Measurements from ENCODE around the gene ZNF674. TPM values are rescaled to one million over a fixed set of nuclear protein-coding genes. Genes with fewer than 3 reads are reported as not detected.

Gene ZNF674
- total RNA-seq: 9.9 TPM
- polyA plus RNA-seq: 1.7 TPM

GRCh38 chrX:46545111-46546005, at the start of gene ZNF674:
ZNF674 (minus strand) TSS chrX:46545421; CDS start chrX:46542087, 3,334 bp downstream.
- Histone ChIP-seq H3K4me3 (ENCODE audit: low read depth, low read length) (peak within 1 kb of the TSS; percentile 91), H3K27ac (ENCODE audit: low read depth) (peak within 1 kb of the TSS; percentile 48), H3K4me1 (ENCODE audit: insufficient read depth) (no peaks in the 10 kb centered on the region), H3K36me3 (ENCODE audit: insufficient read depth) (no peaks in the 10 kb centered on the region)
- DNase-seq (ENCODE audit: extremely low spot score): peak; percentile 68
- under 1% methylated on average over 57 of the region's 57 CpGs for WGBS

- H3K27ac ChIP-seq (ENCODE audit: low read depth): no peak overlapping the region
- no peaks in the 10 kb centered on the region for H3K36me3 ChIP-seq (ENCODE audit: insufficient read depth)
- WGBS: 82% methylated on average over 7 of the region's 7 CpGs
- no peaks in the 10 kb centered on the region for H3K4me1 ChIP-seq (ENCODE audit: insufficient read depth)
- no peak overlapping the region for H3K4me3 ChIP-seq (ENCODE audit: low read depth, low read length)
- DNase-seq (ENCODE audit: extremely low spot score): no peak
Measured at GRCh38 chrX:46589977-46590723, 44.9 kb upstream of the ZNF674 start.

- no peaks in the 10 kb centered on the region for H3K4me1 ChIP-seq (ENCODE audit: insufficient read depth)
- H3K36me3 ChIP-seq (ENCODE audit: insufficient read depth): no peaks in the 10 kb centered on the region
- no peak for DNase-seq (ENCODE audit: extremely low spot score)
- H3K27ac ChIP-seq (ENCODE audit: low read depth): no peak overlapping the region
- 30% methylated on average over 4 of the region's 4 CpGs for WGBS
- H3K4me3 ChIP-seq (ENCODE audit: low read depth, low read length): no peak overlapping the region
Measured at GRCh38 chrX:46588263-46588662, 43.0 kb upstream of the ZNF674 start.

- Histone ChIP-seq H3K4me3 (ENCODE audit: low read depth, low read length) (no peak overlapping the region), H3K4me1 (ENCODE audit: insufficient read depth) (no peaks in the 10 kb centered on the region), H3K36me3 (ENCODE audit: insufficient read depth) (no peaks in the 10 kb centered on the region), H3K27ac (ENCODE audit: low read depth) (no peak overlapping the region)
- 34% methylated on average over 5 of the region's 5 CpGs for WGBS
- no peak for DNase-seq (ENCODE audit: extremely low spot score)
Measured at GRCh38 chrX:46587753-46588171, 42.5 kb upstream of the ZNF674 start.

DNA sequence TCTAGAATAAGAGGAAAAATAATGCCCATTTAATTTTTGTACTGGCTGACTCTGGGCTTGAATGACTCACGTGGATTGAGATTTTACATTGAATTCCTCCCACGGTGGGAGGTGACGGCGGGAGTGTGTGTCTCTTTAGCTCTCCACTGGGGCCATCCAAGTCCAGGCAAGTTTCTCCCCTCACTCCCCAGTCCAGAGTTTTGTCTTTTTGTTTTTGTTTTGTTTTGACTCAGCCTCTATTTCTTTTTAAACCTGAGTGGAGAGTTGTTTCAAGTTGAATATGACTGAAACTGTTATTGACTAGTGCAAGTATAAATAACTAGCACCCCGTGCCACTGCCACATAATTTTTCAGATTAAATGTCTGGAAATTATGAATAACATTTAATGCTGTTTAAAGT, 41.9 kb upstream of the ZNF674 start:
- no peak for DNase-seq (ENCODE audit: extremely low spot score)
- Histone ChIP-seq H3K4me1 (ENCODE audit: insufficient read depth) (no peaks in the 10 kb centered on the region), H3K36me3 (ENCODE audit: insufficient read depth) (no peaks in the 10 kb centered on the region), H3K27ac (ENCODE audit: low read depth) (no peak overlapping the region), H3K4me3 (ENCODE audit: low read depth, low read length) (no peak overlapping the region)
- WGBS: 52% methylated on average over 5 of the region's 5 CpGs

DNA sequence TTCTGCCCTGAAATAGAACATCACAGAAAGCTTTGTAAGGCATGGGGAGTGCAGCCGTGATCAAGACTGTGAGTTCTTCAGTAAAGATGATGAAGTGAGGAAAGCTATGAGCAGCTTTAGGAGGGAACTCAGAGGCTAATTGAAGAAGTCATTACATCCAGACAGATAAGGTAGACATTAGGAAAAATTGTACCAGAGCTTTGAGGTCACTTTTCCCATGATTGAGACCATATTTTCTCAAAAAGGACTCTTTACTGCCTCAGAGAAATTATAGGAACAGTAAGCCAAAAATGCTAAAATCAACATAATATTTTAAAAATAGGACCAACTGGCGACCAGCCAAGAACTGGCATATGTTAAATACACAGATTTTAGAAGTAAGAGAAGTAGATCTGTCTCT, 39.5 kb upstream of the ZNF674 start:
- Histone ChIP-seq H3K4me1 (ENCODE audit: insufficient read depth) (no peaks in the 10 kb centered on the region), H3K27ac (ENCODE audit: low read depth) (no peak overlapping the region), H3K36me3 (ENCODE audit: insufficient read depth) (no peaks in the 10 kb centered on the region), H3K4me3 (ENCODE audit: low read depth, low read length) (no peak overlapping the region)
- no peak for DNase-seq (ENCODE audit: extremely low spot score)
- 57% methylated on average over 2 of the region's 2 CpGs for WGBS

GRCh38 chrX:46582966-46583365, 37.7 kb upstream of the ZNF674 start:
- Histone ChIP-seq H3K36me3 (ENCODE audit: insufficient read depth) (no peaks in the 10 kb centered on the region), H3K27ac (ENCODE audit: low read depth) (no peak overlapping the region), H3K4me3 (ENCODE audit: low read depth, low read length) (no peak overlapping the region), H3K4me1 (ENCODE audit: insufficient read depth) (no peaks in the 10 kb centered on the region)
- 5% methylated on average over 1 of the region's 1 CpG for WGBS
- DNase-seq (ENCODE audit: extremely low spot score): peak; percentile 6

GRCh38 chrX:46582325-46582724, 37.1 kb upstream of the ZNF674 start:
- H3K4me1 ChIP-seq (ENCODE audit: insufficient read depth): no peaks in the 10 kb centered on the region
- H3K4me3 ChIP-seq (ENCODE audit: low read depth, low read length): no peak overlapping the region
- no peak overlapping the region for H3K27ac ChIP-seq (ENCODE audit: low read depth)
- no peak for DNase-seq (ENCODE audit: extremely low spot score)
- 68% methylated on average over 3 of the region's 3 CpGs for WGBS
- no peaks in the 10 kb centered on the region for H3K36me3 ChIP-seq (ENCODE audit: insufficient read depth)

- 89% methylated on average over 6 of the region's 6 CpGs for WGBS
- H3K36me3 ChIP-seq (ENCODE audit: insufficient read depth): no peaks in the 10 kb centered on the region
- no peak for DNase-seq (ENCODE audit: extremely low spot score)
Measured at GRCh38 chrX:46580613-46581012, 35.4 kb upstream of the ZNF674 start.

DNA sequence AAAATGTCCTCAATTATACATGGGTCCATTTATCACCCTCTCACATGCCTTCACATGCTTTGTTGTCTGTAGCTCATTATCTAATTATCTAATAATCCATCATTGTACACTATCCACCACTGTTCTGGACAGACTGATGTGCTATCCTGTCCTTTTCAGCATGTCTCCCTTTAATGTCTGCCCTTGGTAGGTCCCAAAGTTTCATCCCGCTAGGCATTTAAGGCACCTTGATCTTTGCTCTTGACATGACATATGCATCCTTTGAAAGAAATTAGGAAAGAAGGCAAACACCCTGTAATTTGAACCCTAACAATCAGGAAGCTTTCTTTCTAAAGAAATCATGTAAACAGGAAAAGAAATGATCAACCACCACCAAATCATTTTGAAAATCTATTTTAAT, 34.0 kb upstream of the ZNF674 start:
- no peak overlapping the region for H3K27ac ChIP-seq (ENCODE audit: low read depth)
- DNase-seq (ENCODE audit: extremely low spot score): no peak
- H3K36me3 ChIP-seq (ENCODE audit: insufficient read depth): no peaks in the 10 kb centered on the region
- 94% methylated on average over 1 of the region's 1 CpG for WGBS
- H3K4me1 ChIP-seq (ENCODE audit: insufficient read depth): peaks cover 1% of the 10 kb centered on the region
- H3K4me3 ChIP-seq (ENCODE audit: low read depth, low read length): no peak overlapping the region

More at GRCh38 chrX:46580613-46581012, 35.4 kb upstream of the ZNF674 start:
- Histone ChIP-seq H3K4me1 (ENCODE audit: insufficient read depth) (no peaks in the 10 kb centered on the region), H3K27ac (ENCODE audit: low read depth) (no peak overlapping the region), H3K4me3 (ENCODE audit: low read depth, low read length) (no peak overlapping the region)

DNA sequence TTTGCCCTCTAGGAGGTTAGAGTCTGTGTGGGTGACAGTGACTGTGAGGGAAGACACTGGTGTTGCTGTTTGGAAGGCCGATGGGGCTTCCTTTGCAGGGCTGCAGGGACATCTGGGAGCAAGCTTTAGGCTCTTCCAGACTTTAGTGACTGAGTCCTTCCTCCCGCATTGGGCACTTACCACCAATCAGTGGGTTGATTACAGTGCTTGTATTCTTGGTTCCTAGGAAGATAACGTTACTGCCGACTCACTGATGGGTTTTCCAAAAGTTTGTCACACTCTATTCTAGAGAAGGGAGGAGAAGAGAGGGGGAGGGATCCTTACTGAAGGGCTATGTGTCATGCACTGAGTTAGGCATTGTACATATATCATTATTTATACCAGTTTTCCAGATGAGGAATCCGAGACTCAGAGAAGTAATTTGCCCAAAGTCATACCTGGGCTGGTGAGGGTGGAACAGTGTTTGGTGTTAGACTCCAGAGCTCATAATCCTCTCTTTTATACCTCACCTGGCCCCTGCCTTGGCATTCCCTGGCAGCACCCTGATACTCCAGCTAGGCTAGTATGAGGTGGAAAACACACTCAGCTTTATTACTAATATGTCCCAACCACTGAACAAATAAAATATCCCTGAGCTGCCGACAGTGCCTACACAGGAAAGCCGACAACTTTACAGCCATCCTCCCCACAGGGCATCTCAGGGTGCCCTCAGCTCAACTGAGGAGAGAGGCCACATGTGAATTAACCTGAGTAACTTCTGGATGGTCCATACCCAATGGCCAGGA, 32.2 kb upstream of the ZNF674 start:
- peaks cover 1% of the 10 kb centered on the region for H3K4me1 ChIP-seq (ENCODE audit: insufficient read depth)
- DNase-seq (ENCODE audit: extremely low spot score): no peak
- 81% methylated on average over 7 of the region's 7 CpGs for WGBS
- no peaks in the 10 kb centered on the region for H3K36me3 ChIP-seq (ENCODE audit: insufficient read depth)
- H3K27ac ChIP-seq (ENCODE audit: low read depth): no peak overlapping the region
- H3K4me3 ChIP-seq (ENCODE audit: low read depth, low read length): no peak overlapping the region

DNA sequence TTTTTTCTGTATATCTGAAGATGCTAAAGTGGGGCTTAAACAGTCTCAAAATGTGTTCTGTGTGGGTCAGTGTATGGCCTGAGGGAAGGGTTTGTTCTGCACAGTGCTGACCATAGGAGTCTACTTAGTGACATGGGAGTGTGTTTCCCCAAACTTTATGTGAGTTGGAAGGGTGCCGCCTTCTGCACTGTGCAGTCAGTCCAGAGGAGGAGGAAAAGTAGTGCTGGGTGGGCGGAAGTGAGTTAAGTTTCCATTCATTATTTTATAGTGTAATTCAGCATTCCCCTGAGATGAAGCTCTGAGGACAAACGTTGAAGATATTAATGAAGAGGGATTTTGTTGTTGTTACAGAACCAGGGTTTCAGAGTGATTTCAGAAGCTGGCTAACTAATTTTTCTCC, 31.2 kb upstream of the ZNF674 start:
- Histone ChIP-seq H3K27ac (ENCODE audit: low read depth) (no peak overlapping the region), H3K36me3 (ENCODE audit: insufficient read depth) (no peaks in the 10 kb centered on the region), H3K4me3 (ENCODE audit: low read depth, low read length) (no peak overlapping the region), H3K4me1 (ENCODE audit: insufficient read depth) (peaks cover 1% of the 10 kb centered on the region)
- DNase-seq (ENCODE audit: extremely low spot score): no peak
- 58% methylated on average over 3 of the region's 3 CpGs for WGBS

DNA sequence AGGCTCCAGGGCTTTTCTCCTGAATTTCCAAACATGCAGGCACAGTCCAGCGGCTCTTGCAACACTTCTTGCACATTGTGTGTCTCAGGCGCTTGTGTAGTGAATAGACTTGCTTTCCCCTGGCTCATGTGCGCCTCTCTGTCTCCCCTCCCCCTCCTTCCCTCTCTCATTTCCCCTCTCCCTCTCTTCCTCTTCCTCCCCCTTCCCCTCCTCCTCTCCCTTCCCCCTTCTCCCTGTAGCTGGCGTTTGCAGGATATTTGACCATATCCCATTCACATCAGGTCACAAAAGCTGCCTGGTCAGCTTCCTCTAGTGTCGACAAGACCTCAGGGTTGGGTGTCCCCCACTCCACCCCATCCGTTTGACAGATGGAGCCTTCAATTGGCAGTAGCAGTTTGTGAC, 30.8 kb upstream of the ZNF674 start:
- H3K36me3 ChIP-seq (ENCODE audit: insufficient read depth): no peaks in the 10 kb centered on the region
- whole genome bisulfite sequencing: 36% methylated on average over 6 of the region's 6 CpGs
- peaks cover 1% of the 10 kb centered on the region for H3K4me1 ChIP-seq (ENCODE audit: insufficient read depth)
- DNase-seq (ENCODE audit: extremely low spot score): no peak
- no peak overlapping the region for H3K4me3 ChIP-seq (ENCODE audit: low read depth, low read length)
- no peak overlapping the region for H3K27ac ChIP-seq (ENCODE audit: low read depth)
